SK-N-SH (cell line): ENCODE data around the gene WWOX. TPM values are rescaled to one million over a fixed set of nuclear protein-coding genes. Genes with fewer than 3 reads are reported as not detected.

Experiments
- CTCF ChIA-PET: fragments of 300-600, 350-600 bp; formaldehyde crosslinking; extraction: SDS; loops from one replicate; lab custom pipeline; 2021; lab: Yijun Ruan, JAX
- POLR2A ChIA-PET: fragments of 350-600 bp; sonication (Branson Sonifier 250); formaldehyde crosslinking; extraction: SDS; loops from one replicate; lab custom pipeline; 2020; ENCODE audit warnings: antibody characterized with exemption, inconsistent platforms; lab: Yijun Ruan, JAX
- DNase-seq: peaks from one replicate; pipeline ENCODE4 v3.0.0; 2012
- H2AFZ ChIP-seq: fragments of 200-600 bp; sonication (generic); 2 replicates; pipeline ENCODE4 v1.8.1; 2016; ENCODE audit warnings: antibody characterized with exemption, mild to moderate bottlenecking, low read depth
- H3F3A ChIP-seq: fragments of 200-600 bp; sonication (generic); replicated peaks from 2 replicates; pipeline ENCODE3; 2016; ENCODE audit warnings: antibody characterized with exemption, mild to moderate bottlenecking; ENCODE audit not compliant: insufficient read depth
- H3K27ac ChIP-seq, 2 experiments: fragments of 200-500 bp in 1 of 2; fragments of 200-600 bp in 1 of 2; sonication (Bioruptor generic) in 1 of 2; sonication (generic), shearing (Covaris generic) in 1 of 2; 2 replicates each; pipeline versions ENCODE4 v1.5.1 to v1.6.1; 2014 to 2016; ENCODE audit warnings: low read depth in 2 of 2, inconsistent platforms in 1 of 2, low read length in 1 of 2, mild to moderate bottlenecking in 1 of 2, mixed read lengths in 1 of 2
- H3K27me3 ChIP-seq: fragments of 200-600 bp; sonication (generic), shearing (Covaris generic); 2 replicates; pipeline ENCODE4 v1.6.1; 2016; ENCODE audit warnings: mixed run types; ENCODE audit not compliant: insufficient read depth
- H3K36me3 ChIP-seq, 2 experiments: fragments of 200-500 bp in 1 of 2; fragments of 200-600 bp in 1 of 2; sonication (Bioruptor generic) in 1 of 2; sonication (generic) in 1 of 2; replicated peaks in 1 of 2; 2 replicates each; pipeline versions ENCODE3 to v1.5.1; 2014 to 2016; ENCODE audit warnings: low read length in 1 of 2, mild to moderate bottlenecking in 1 of 2; ENCODE audit not compliant: insufficient read depth in 2 of 2, control insufficient read depth in 1 of 2
- H3K4me1 ChIP-seq, 2 experiments: fragments of 200-500 bp in 1 of 2; fragments of 200-600 bp in 1 of 2; sonication (Bioruptor generic) in 1 of 2; sonication (generic), shearing (Covaris generic) in 1 of 2; 2 replicates each; pipeline versions ENCODE4 v1.5.1 to v1.6.1; 2014 to 2016; ENCODE audit warnings: low read depth in 1 of 2, low read length in 1 of 2, mixed run types in 1 of 2; ENCODE audit not compliant: insufficient read depth in 2 of 2, control insufficient read depth in 1 of 2
- H3K4me2 ChIP-seq: fragments of 200-600 bp; sonication (generic), shearing (Covaris generic); 2 replicates; pipeline ENCODE4 v1.6.1; 2017; ENCODE audit warnings: mixed run types
- H3K4me3 ChIP-seq, 2 experiments: fragments of 200-500 bp in 1 of 2; fragments of 200-600 bp in 1 of 2; sonication (Bioruptor generic) in 1 of 2; sonication (generic), shearing (Covaris generic) in 1 of 2; 2 replicates each; pipeline versions ENCODE4 v1.5.1 to v1.8.1; 2014 to 2016; ENCODE audit warnings: low read depth in 2 of 2, inconsistent platforms in 1 of 2, low read length in 1 of 2, mild to moderate bottlenecking in 1 of 2, mixed read lengths in 1 of 2, moderate library complexity in 1 of 2
- H3K79me2 ChIP-seq: fragments of 200-600 bp; sonication (generic); 2 replicates; pipeline ENCODE4 v1.8.1; 2017; ENCODE audit warnings: mild to moderate bottlenecking; ENCODE audit not compliant: insufficient read depth
- H3K9ac ChIP-seq: fragments of 200-600 bp; sonication (generic); 2 replicates; pipeline ENCODE4 v1.6.1; 2017; ENCODE audit warnings: mixed run types
- H3K9me2 ChIP-seq: fragments of 200-600 bp; sonication (generic); 2 replicates; pipeline ENCODE4 v1.6.1; 2017; ENCODE audit warnings: mixed run types
- H3K9me3 ChIP-seq: fragments of 200-600 bp; sonication (generic); 2 replicates; pipeline ENCODE4 v1.6.1; 2017; ENCODE audit warnings: mixed run types, mild to moderate bottlenecking, moderate library complexity
- H4K20me1 ChIP-seq: fragments of 200-600 bp; sonication (generic); 2 replicates; pipeline ENCODE4 v1.6.1; 2017; ENCODE audit warnings: mild to moderate bottlenecking, mixed run types; ENCODE audit not compliant: insufficient read depth
- MEF2A ChIP-seq: IDR thresholded peaks from 2 replicates; pipeline ENCODE4 v1.4.0; 2012; ENCODE audit warnings: low read depth, borderline replicate concordance
- MXI1 ChIP-seq: IDR thresholded peaks from 2 replicates; pipeline ENCODE4 v1.6.1; 2012; ENCODE audit warnings: mild to moderate bottlenecking, low read depth, low read length, improper control_type of control experiment
- NFIC ChIP-seq: IDR thresholded peaks from 2 replicates; pipeline ENCODE4 v1.4.0; 2012; ENCODE audit warnings: borderline replicate concordance
- REST ChIP-seq: IDR thresholded peaks from 2 replicates; pipeline ENCODE4 v1.6.1; 2012; ENCODE audit warnings: mild to moderate bottlenecking, low read depth, low read length, moderate library complexity
- RXRA ChIP-seq: IDR thresholded peaks from 2 replicates; pipeline ENCODE4 v1.4.0; 2012; ENCODE audit warnings: low read depth, mild to moderate bottlenecking, borderline replicate concordance
- SIN3A ChIP-seq: IDR thresholded peaks from 2 replicates; pipeline ENCODE4 v1.6.1; 2012; ENCODE audit warnings: low read depth, mild to moderate bottlenecking, low read length, moderate library complexity, borderline replicate concordance
- WGBS: methylation state at CpG from one replicate; pipeline ENCODE4 v1.1.6; 2017; ENCODE audit warnings: low lambda C conversion rate; 5-methylcytosine and 5-hydroxymethylcytosine counted together
- polyA plus RNA-seq, 3 experiments: library from polyadenylated mRNA; depleted of rRNA; stranded (reverse); fragments of >200 nt; gene quantifications; 2 replicates each; pipeline ENCODE4 v1.2.3, GENCODE V29; 2012
- TF ChIP-seq, protein P1 (sequence below): fragments of 150-350 bp; IDR thresholded peaks from 2 replicates; pipeline ENCODE4 v1.6.1; 2016; ENCODE audit warnings: mild to moderate bottlenecking, low read depth, low read length

Gene WWOX
- polyA plus RNA-seq, 1 of the 3 experiments (the other 2 are of a cell fraction) = 10.8 TPM

- H3K9ac ChIP-seq = no peak overlapping the region
- no peaks in the 10 kb centered on the region for H3F3A ChIP-seq
- H3K36me3 ChIP-seq = no peaks in the 10 kb centered on the region
- ChIA-PET POLR2A (no interaction called here), CTCF (interaction anchor here (1.0 to 1.5 kb wide), 2 partner anchors 10 to 23 kb away, joined by 3 to 4 read pairs; no protein-coding TSS in a partner anchor)
- peaks cover 0 to 10% of the 10 kb centered on the region in 2 experiments; a peak in 1 of 4 replicates for H3K4me1 ChIP-seq
- no peaks in the 10 kb centered on the region for H3K79me2 ChIP-seq
- no peaks in the 10 kb centered on the region for H3K9me2 ChIP-seq
- H4K20me1 ChIP-seq = no peaks in the 10 kb centered on the region
- H3K4me3 ChIP-seq = no peak overlapping the region
- H3K27ac ChIP-seq = no peak overlapping the region
- H3K4me2 ChIP-seq = no peak overlapping the region
- no peak overlapping the region for H2AFZ ChIP-seq
- WGBS = 43% methylated on average over 13 of the region's 13 CpGs
- H3K9me3 ChIP-seq = no peaks in the 10 kb centered on the region
- TF ChIP-seq MEF2A (no peak), SIN3A (no peak), RXRA (no peak), NFIC (no peak), MXI1 (no peak), REST (no peak)
- TF ChIP-seq, protein P1, sequence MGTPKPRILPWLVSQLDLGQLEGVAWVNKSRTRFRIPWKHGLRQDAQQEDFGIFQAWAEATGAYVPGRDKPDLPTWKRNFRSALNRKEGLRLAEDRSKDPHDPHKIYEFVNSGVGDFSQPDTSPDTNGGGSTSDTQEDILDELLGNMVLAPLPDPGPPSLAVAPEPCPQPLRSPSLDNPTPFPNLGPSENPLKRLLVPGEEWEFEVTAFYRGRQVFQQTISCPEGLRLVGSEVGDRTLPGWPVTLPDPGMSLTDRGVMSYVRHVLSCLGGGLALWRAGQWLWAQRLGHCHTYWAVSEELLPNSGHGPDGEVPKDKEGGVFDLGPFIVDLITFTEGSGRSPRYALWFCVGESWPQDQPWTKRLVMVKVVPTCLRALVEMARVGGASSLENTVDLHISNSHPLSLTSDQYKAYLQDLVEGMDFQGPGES = no peak
- DNase-seq = no peak
- H3K27me3 ChIP-seq = no peaks in the 10 kb centered on the region
Measured at GRCh38 chr16:79159261-79160049, 1060.0 kb downstream of the WWOX start.

- H3F3A ChIP-seq = no peaks in the 10 kb centered on the region
- H4K20me1 ChIP-seq = no peaks in the 10 kb centered on the region
- no peaks in the 10 kb centered on the region for H3K9me2 ChIP-seq
- H3K4me3 ChIP-seq = no peak overlapping the region
- no peak for DNase-seq
- ChIA-PET POLR2A (interaction anchor here (0.6 kb wide), 1 partner anchor 511 kb away, joined by 6 read pairs; no protein-coding TSS in a partner anchor), CTCF (interaction anchor here (0.6 to 1.0 kb wide), 2 partner anchors 13 to 882 kb away, joined by 3 read pairs; no protein-coding TSS in a partner anchor)
- H3K4me2 ChIP-seq = no peak overlapping the region
- no peaks in the 10 kb centered on the region for H3K36me3 ChIP-seq
- 23% methylated on average over 3 of the region's 3 CpGs for WGBS
- no peak overlapping the region for H2AFZ ChIP-seq
- TF ChIP-seq, protein P1 = no peak
- TF ChIP-seq REST (no peak), SIN3A (no peak)
- no peaks in the 10 kb centered on the region for H3K27me3 ChIP-seq
- H3K9me3 ChIP-seq = 0 out of 2 replicates have a peak, but pooled peaks cover 5% of the 10 kb centered on the region
- no peak overlapping the region for H3K9ac ChIP-seq
- peaks cover 0 to 11% of the 10 kb centered on the region in 2 experiments; a peak in 1 of 4 replicates for H3K4me1 ChIP-seq
- no peaks in the 10 kb centered on the region for H3K79me2 ChIP-seq
- H3K27ac ChIP-seq = no peak overlapping the region
Measured at GRCh38 chr16:79162977-79163376, 1063.5 kb downstream of the WWOX start.
